Spleen (tissue), 7 donors: ENCODE data around the gene TMEM217.

Source experiments
- CTCF ChIP-seq, 11 experiments: fragments of 200-600 bp in 7 of 11; fragments of 450-650 bp in 4 of 11; sonication (generic) in 4 of 11; IDR thresholded peaks in 8 of 11; conservative IDR thresholded peaks in 3 of 11; 1 replicate in 7 of 11; 2 replicates in 4 of 11; pipeline versions ENCODE4 v1.4.0 to v1.8.0; 2016 to 2021; ENCODE audit warnings: antibody characterized with exemption in 11 of 11, inconsistent platforms in 4 of 11, mild to moderate bottlenecking in 1 of 11
- POLR2A ChIP-seq, 3 donors: fragments of 450-650 bp; IDR thresholded peaks; one replicate each; pipeline ENCODE4 v1.5.1; 2017; ENCODE audit warnings: antibody characterized with exemption in 3 of 3, mild to moderate bottlenecking in 1 of 3
- POLR2AphosphoS5 ChIP-seq, 3 donors: sonication (generic); formaldehyde crosslinking; IDR thresholded peaks; one replicate each; pipeline ENCODE4 v1.5.1; 2017; ENCODE audit warnings: antibody characterized with exemption in 3 of 3
- donor health status: DM: no; HTN: no; CAD: no; lungs with moderate emphysema.
- donor health status: DM: no; HTN: no; CAD: no.
- donor health status: DM: no; HTN: no; CAD: no.

- TF ChIP-seq CTCF (IDR thresholded peaks at IDR 0.05 in 8 of 11, conservative IDR thresholded peaks at IDR 0.05 in 3 of 11) (no peak), POLR2AphosphoS5 (IDR thresholded peaks at IDR 0.05) (no peak), POLR2A (IDR thresholded peaks at IDR 0.05) (no peak)
Measured at GRCh38 chr6:37212268-37212667, 45.7 kb downstream of the TMEM217 start.
